A673 (cell line): ENCODE results near the gene TM4SF4. TPM values are rescaled to one million over a fixed set of nuclear protein-coding genes. Genes with fewer than 3 reads are reported as not detected.

Source experiments
- BruUV-seq: library from RNA; stranded (reverse); fragments of 400-500 nt; replicated peaks from 2 replicates; lab custom pipeline; 2021; lab: Mats Ljungman, UMichigan
- CTCF ChIA-PET: fragments of 300-600 bp; sonication (Branson Sonifier 250); formaldehyde crosslinking; loops from one replicate; lab custom pipeline; 2022; ENCODE audit warnings: antibody characterized with exemption; lab: Charles Lee
- POLR2A ChIA-PET: fragments of 300-600 bp; sonication (Branson Sonifier 250); formaldehyde crosslinking; loops from one replicate; lab custom pipeline; 2022; ENCODE audit warnings: antibody characterized with exemption; ENCODE audit not compliant: low non-redundant PET; lab: Charles Lee
- DNase-seq: peaks from one replicate; pipeline ENCODE4 v3.0.0-alpha.2; 2015; ENCODE audit warnings: low spot score
- H3K27ac ChIP-seq: fragments of 200-600 bp; sonication (generic); 2 replicates; pipeline ENCODE4 v1.5.1; 2016; ENCODE audit warnings: mixed run types, low read depth, mild to moderate bottlenecking, mixed read lengths, antibody characterized with exemption, low read length; ENCODE audit not compliant: poor library complexity, severe bottlenecking
- H3K27me3 ChIP-seq: fragments of 200-600 bp; sonication (generic); replicated peaks from 2 replicates; pipeline ENCODE4 v1.6.1; 2017; ENCODE audit warnings: mixed run types, low read depth, mild to moderate bottlenecking, mixed read lengths, antibody characterized with exemption, low read length; ENCODE audit not compliant: insufficient read depth, poor library complexity
- H3K36me3 ChIP-seq: fragments of 200-600 bp; sonication (generic); 2 replicates; pipeline ENCODE4 v1.6.1; 2016; ENCODE audit warnings: mixed run types, mild to moderate bottlenecking, mixed read lengths, antibody characterized with exemption, low read length; ENCODE audit not compliant: insufficient read depth, poor library complexity, severe bottlenecking
- H3K4me1 ChIP-seq: fragments of 200-600 bp; sonication (generic); 2 replicates; pipeline ENCODE4 v1.6.1; 2017; ENCODE audit warnings: mixed run types, mild to moderate bottlenecking, mixed read lengths, antibody characterized with exemption, low read length; ENCODE audit not compliant: insufficient read depth, poor library complexity, severe bottlenecking
- H3K4me3 ChIP-seq: fragments of 200-600 bp; sonication (generic); 2 replicates; pipeline ENCODE4 v1.5.1; 2016; ENCODE audit warnings: low read depth, mixed run types, mild to moderate bottlenecking, mixed read lengths, low read length; ENCODE audit not compliant: poor library complexity, severe bottlenecking
- H3K9me3 ChIP-seq: fragments of 200-600 bp; sonication (generic); 2 replicates; pipeline ENCODE4 v1.6.1; 2016; ENCODE audit warnings: mixed run types, low read depth, mild to moderate bottlenecking, mixed read lengths, antibody characterized with exemption, low read length; ENCODE audit not compliant: poor library complexity, severe bottlenecking
- CTCF ChIP-seq: fragments of 300-800, 200-600 bp; sonication (generic); conservative IDR thresholded peaks from 2 replicates; pipeline ENCODE4 v1.5.1; 2017; ENCODE audit warnings: low read depth, mild to moderate bottlenecking, antibody characterized with exemption, low read length, moderate library complexity, mixed read lengths
- EZH2 ChIP-seq: fragments of 200-600 bp; sonication (generic); IDR thresholded peaks from 2 replicates; pipeline ENCODE4 v1.6.1; 2017; ENCODE audit warnings: borderline replicate concordance, low read depth, mild to moderate bottlenecking, mixed read lengths, antibody characterized with exemption, low read length; ENCODE audit not compliant: poor library complexity, severe bottlenecking
- intact Hi-C: fragments of 100-400 bp; cut with micrococcal nuclease; formaldehyde crosslinking; loops from one replicate; pipeline ENCODE4 v1.10.0; 2022; ENCODE audit not compliant: unreplicated experiment
- total RNA-seq: library from RNA; stranded (reverse); gene quantifications from 2 replicates; pipeline ENCODE4 v1.2.3, GENCODE V29; 2021

TM4SF4 gene
- total RNA-seq, 1 experiment from 2014 or later, result not detected

- Histone ChIP-seq H3K27ac (no peak overlapping the region), H3K4me3 (no peak overlapping the region), H3K36me3 (no peaks in the 10 kb centered on the region), H3K9me3 (no peaks in the 10 kb centered on the region), H3K4me1 (no peaks in the 10 kb centered on the region), H3K27me3 (peaks cover 4% of the 10 kb centered on the region)
- ChIA-PET POLR2A (no interaction called here), CTCF (no interaction called here)
- intact Hi-C loops, result loop anchor here (5.0 to 10.0 kb wide), 2 partner anchors 213 to 365 kb away; no protein-coding TSS in a partner anchor
- TF ChIP-seq CTCF (peak; percentile 62), EZH2 (no peak)
- peak; percentile 59 for DNase-seq
- no TSS peak for BruUV-seq
Observed at GRCh38 chr3:149487598-149488197, 13.2 kb downstream of the TM4SF4 start.

- peak; percentile 53 for DNase-seq
- no peaks in the 10 kb centered on the region for H3K36me3 ChIP-seq
- ChIA-PET POLR2A (no interaction called here), CTCF (interaction anchor here (1.1 to 1.6 kb wide), 2 partner anchors 369 to 534 kb away, joined by 3 to 15 read pairs; no protein-coding TSS in a partner anchor)
- intact Hi-C loops, result loop anchor here (5.0 to 10.0 kb wide), 2 partner anchors 214 to 367 kb away; no protein-coding TSS in a partner anchor
- peaks cover 4% of the 10 kb centered on the region for H3K27me3 ChIP-seq
- no peak overlapping the region for H3K27ac ChIP-seq
- no TSS peak for BruUV-seq
- TF ChIP-seq CTCF (peak; percentile 73), EZH2 (no peak)
- H3K9me3 ChIP-seq, result no peaks in the 10 kb centered on the region
- H3K4me3 ChIP-seq, result no peak overlapping the region
- H3K4me1 ChIP-seq, result no peaks in the 10 kb centered on the region
Observed at GRCh38 chr3:149489060-149489690, 14.7 kb downstream of the TM4SF4 start.

GRCh38 chr3:149490260-149490971 lies 15.9 kb downstream of the TM4SF4 start:
- Histone ChIP-seq H3K9me3 (no peaks in the 10 kb centered on the region), H3K36me3 (no peaks in the 10 kb centered on the region), H3K27ac (no peak overlapping the region), H3K27me3 (peaks cover 4% of the 10 kb centered on the region), H3K4me3 (no peak overlapping the region), H3K4me1 (no peaks in the 10 kb centered on the region)
- intact Hi-C loops, result loop anchor here (10.0 kb wide), 1 partner anchor 734 kb away; no protein-coding TSS in a partner anchor
- ChIA-PET CTCF (interaction anchor here (1.6 kb wide), 1 partner anchor 535 kb away, joined by 15 read pairs; no protein-coding TSS in a partner anchor), POLR2A (no interaction called here)
- no TSS peak for BruUV-seq
- TF ChIP-seq EZH2 (no peak), CTCF (no peak)
- DNase-seq, result no peak
